HG03025 (cell line): ENCODE results near the gene NAALADL2.

Experiments
- ATAC-seq: cut with Tn5 transposase; IDR thresholded peaks from one replicate; pipeline ENCODE4 v1.9.1; 2021; ENCODE audit warnings: mild to moderate bottlenecking, moderate library complexity; ENCODE audit not compliant: unreplicated experiment, low FRiP score

NAALADL2 gene

DNA sequence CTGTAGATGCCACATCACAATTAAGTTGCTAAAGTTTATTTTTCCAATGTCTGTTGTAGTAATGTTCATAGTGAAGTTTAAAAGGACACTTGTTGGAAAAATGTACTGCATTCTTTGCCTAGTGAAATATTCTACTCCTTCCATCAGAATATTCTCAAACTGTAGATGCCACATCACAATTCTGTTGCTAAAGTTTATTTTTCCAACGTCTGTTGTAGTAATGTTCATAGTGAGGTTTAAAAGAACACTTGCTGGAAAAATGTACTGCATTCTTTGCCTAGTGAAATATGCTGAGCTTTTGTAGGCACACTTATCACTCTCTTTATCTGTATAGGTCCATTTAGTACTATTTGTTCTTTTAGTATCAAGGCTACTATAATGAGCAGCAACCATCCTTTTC is 836.1 kb downstream of the NAALADL2 start:
- ATAC-seq, result no peak

DNA sequence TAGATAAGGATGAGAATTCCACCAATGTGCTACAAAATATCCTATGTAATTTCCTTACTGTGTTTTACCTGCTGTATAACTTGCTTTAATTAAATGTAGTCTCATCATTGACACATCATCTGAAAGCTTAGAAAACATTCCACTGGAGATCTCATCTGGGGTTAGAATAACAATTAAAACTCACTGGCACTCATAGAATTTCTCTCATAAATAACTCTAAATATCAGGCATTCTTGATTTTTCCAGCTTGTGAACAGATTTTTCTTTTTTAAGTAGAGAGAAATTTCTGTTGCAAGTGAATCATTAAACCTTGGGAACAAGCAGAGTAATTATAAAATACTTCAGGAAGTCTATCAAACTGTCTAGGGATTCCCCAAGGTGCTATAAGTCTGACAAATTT is 843.8 kb downstream of the NAALADL2 start:
- no peak for ATAC-seq

DNA sequence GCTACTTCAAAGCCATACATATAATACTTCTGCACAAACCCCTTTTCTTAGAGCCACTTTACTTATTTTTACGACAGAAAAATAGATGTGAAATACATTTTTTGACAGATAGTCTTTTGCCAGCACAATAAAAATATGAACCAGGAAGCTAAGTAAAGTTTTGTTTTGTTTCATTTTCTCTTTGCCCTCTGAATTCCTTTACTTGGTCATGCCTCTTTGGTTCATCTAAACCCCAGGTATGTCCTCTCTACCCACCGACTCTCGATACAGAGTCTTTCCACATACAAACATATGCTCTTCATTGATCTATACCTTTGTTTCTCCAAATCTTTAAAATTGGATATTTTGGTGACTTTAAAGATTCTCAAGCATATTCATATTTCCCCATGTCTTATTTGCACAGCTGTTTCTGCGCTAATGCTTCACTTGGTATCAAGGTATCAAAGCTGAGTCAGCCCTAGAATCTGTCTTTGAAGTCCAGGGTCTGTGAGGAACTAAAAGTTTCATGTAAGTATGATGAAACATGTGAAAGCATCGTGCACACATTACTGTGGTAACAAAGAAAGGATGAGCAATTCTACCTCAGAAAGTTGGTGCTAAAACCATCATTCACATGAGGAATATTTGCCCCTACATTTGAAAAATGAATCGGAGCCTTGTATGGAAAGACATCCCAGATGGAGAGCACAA is 845.4 kb downstream of the NAALADL2 start:
- no peak for ATAC-seq

DNA sequence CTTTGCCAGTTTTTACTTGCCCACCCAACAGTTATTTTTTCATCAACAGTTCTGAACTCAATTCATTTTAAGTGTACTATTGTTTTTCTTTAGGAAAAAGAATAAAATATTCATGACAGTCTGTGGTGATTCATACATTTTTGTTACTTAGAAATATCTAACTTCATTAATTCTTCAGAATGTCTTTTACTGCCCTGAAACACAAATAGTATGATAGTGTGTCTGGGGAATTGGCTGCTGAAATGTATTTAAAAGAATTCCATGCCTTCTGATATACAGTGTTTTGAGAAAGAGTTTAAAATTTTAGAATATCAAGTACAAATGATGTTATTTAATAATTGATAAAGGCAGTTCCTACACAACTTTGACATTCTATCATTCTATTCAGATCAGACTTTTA is 854.1 kb downstream of the NAALADL2 start:
- no peak for ATAC-seq

DNA sequence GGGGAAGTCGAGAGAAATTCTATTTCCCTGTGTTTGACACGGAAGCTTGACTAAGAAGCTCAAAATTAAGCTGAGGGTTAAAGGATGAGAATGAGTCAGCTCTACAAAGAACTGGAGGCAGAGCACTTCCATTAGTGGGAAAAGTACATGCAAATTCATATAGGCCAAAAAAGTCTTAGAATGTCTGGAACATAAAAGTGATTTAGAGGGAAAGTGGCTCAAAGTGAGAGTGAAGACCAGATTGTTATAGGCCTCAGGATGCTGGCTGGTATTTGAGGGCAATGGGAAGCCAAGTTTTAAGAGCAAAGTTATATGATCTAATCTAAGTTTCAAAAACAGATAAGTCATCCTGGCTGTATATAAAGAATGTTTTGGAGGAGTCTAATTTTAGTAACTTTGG is 857.3 kb downstream of the NAALADL2 start:
- ATAC-seq, result no peak

DNA sequence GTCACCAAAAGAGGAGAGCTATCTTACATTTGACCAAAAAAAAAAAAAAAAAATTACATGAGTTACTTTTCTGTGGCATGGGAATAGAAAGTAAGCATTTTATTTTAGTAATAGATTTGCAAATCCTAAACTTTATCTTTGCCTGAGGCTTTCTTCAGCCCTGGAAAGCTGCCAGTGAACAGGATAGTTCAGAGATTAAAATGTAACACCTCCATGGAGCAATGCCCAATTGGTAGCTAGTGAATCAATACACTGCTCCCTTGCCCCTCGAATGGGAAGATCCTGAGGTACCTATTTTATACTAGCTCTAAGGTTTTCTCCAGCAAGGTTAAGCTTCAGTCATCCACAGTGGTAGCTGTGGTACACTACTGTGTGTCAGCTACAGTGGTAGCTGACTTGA is 867.1 kb downstream of the NAALADL2 start:
- no peak for ATAC-seq

DNA sequence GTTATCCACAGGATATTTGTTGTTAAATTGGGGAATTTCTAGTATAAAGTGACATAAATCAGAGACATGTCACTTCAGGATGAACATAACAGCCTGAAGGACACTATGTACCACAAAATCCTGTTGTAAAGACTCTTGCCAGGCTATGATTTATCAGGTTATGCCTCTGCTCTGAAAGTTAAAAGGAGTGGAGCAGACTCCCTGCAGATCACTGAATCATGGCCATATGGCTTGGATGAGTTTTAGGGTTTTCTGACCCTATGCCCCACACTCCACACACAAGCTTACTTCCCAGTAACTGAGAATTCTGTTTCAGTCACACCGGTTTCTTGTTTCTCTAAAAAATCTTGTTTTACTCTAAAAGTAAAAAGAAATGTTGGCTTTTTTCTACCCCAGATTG is 869.4 kb downstream of the NAALADL2 start:
- no peak for ATAC-seq

DNA sequence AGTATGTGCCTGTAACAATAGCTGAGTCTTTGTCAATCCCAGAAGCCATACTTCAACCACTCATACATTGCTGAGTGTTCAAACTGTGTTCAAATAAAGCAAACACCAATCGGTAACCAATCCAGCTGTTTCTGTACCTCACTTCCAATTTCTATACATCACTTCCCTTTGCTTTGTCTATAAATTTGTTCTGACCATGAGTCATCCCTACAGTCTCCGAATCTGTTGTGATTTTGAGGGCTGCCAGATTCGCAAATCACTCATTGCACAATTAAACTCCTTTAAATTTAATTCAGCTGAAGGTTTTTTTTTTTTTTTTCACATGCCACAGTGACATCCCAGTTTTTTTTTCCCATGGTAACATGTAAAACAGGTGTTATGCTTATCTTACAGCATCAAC is 870.3 kb downstream of the NAALADL2 start:
- ATAC-seq, result no peak

DNA sequence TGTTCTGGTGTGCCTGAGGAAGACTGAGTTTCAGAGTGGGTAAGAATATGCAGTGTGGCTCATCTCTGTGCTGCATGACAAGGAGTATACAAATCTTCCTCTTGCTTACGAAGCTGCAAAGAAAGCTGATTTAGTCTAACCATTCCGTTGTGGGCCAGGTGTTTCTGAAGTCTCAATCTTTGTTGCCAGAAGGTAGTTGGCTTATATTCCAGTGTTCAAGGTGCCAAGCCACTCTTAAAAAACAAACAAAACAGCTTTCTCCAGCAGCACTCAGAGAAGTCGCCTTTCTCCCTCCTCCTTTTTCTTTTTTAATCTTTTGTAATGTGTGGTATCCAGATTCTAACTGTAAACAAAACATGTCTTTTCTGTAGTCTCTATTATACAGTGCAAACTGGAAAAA is 872.4 kb downstream of the NAALADL2 start:
- no peak for ATAC-seq

DNA sequence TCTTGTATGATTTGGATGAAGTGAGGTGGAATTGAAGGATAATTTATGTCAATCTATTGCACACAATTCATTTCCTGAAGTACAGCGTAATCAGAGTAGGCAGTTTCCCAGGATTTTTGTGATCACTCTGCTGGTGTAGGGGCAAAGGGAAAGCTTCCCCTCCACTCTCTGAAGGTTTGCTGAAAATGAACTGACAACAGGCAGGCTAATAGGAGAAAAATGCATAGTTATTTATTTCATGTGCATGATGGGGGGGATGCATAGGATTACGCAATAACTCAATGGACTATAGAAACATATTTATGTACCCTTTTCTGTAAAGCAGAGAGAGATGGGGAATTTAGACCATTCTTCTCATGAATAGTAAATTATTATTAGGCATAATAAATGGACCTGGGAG is 872.9 kb downstream of the NAALADL2 start:
- no peak for ATAC-seq

DNA sequence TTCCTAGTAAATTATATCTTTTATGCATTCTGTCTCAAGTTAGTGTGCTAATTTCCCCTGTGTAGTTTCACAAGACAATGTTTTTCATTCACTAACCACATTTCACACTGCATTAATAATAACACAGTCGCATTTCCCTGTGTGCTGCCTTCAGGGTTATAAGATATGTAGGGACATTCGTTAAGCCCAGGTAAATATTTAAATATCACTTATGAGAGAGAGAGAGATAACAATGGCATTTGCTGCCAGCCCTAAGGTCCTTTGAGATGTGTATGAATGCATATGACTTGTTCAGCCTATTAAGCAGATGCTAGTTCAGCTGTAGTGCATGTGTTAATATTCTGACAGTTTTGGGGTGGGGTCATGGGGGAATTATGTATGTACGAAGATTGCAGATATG is 876.7 kb downstream of the NAALADL2 start:
- no peak for ATAC-seq

DNA sequence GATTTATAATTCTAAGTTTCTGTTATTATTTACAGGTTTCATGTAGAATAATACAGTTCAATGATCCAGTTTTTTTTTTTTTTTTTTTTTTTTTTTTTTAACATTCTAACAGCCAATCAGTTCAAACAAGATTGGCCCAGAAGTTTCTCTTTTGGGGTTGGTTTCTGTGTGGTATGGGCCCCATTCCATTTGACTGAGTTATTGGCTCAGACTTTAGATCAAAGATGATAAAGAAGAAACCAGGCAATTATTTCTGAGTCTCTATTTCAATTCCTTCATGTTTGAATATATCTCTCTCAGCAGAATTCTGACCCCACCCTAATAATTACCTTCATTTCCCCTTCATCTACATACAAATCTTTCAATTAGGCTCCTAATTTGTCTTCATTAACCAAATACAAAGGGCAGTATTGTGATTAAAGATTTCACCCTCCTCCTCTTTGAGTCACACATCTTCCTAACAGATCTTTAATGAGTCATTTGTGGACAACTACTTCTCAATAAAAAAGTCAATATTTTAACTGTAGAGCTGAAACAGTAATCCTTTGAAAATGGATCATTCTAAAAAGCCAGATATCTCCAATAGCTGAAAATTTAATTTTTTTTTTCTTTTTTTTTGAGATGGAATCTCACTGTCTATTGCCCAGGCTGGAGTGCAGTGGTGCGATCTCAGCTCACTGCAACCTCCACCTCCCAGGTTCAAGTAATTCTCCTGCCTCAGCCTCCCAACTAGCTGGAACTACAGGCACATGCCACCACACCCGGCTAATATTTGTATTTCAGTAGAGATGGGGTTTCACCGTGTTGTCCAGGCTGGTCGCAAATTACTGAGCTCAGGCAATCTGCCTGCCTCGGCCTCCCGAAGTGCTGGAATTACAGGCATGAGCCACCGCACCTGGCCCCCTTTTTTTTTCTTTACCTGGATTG is 878.8 kb downstream of the NAALADL2 start:
- no peak for ATAC-seq

DNA sequence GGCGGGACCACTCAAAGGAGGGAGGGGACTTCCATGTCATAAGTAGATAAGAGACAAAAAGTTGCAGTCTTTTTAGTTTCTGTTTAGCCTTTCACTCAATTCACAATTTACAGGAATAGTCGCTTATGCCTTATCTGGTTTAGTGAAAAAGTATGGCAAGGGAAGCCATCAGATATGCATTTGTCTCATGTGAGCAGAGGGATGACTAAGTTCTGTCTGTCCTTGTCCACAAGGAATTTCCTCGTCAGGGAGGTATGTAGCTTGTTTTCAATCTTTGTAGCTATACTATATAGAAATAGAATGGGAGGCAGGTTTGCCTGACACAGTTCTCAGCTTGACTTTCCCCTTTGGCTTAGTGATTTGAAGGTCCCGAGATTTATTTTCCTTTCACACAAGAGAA is 882.8 kb downstream of the NAALADL2 start:
- no peak for ATAC-seq

DNA sequence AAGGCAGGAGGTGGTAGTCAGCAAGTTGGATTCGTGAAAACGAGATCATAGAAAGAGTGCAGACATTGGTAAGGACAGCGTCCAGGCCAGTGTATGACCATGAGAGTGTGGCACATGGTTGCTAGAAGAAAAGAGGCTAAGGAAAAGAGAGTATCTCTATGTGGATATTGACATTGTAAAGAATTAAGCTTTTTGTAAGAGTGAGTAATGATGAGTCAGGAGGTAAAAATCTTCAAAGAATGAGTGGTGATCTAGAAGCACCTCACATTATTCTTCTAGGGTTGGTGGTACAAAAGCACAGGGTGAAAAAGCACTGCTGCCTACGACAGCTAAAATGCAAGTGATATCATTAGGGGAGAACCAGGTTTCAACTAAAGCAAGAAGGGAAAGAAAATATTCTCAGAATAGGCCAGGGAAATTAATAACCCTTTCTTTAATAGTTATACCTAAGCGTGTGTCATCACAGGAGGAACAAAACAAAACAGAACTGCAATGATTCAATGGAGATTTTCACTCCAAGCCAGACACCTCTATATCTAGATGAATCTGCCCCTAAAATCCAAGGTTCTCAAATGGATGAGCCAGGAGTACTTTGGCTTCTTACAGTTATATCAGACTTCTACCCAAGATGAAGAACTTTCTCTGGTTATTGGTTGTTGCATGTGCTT is 884.7 kb downstream of the NAALADL2 start:
- no peak for ATAC-seq

DNA sequence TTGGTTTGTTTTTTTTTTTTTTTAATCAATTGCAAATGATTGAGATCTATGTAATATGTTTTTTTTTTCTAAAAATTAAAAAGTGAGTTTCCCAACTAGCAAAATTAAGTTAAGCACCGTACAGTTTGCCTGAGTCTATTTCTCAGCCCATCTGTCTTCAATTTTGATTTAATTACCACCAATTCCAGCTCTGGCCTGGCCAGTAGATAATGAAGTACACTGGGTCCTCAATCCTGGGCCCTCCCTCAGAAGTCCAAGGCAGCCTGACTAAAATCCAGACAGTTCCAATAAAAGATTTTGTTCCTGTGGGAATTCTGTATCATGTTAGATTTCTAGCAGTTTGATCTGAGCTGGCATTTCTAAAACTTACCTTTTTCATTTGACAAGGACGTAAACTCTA is 887.2 kb downstream of the NAALADL2 start:
- ATAC-seq, result no peak

DNA sequence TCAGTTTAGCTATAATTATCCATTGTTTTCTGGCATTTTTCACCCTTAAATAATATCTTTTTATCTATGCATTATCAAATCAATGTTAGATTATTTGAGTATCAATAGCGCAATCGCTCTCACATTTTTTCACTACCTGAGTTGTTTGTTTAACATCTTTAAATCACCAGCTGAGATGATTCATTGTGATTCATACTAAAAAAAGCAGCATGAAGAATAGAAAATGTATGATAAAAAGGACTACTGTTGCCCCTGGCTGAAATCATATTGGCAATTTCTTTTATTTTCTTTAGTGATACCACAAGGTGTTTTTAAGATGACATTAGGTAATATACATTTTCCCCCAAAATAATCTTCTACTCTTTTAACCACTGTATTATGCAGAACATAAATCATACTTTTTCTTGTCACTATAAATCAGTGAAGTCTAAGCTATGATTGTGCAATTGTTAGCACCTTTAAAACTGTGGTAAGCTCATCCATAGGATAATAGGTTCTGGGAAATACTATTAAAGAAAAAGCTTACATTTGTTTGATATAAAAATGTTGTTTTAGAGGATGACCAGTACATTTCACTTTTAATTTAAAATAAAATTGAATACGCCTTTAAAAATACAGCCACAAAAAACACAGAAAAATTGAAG is 889.1 kb downstream of the NAALADL2 start:
- ATAC-seq, result no peak

DNA sequence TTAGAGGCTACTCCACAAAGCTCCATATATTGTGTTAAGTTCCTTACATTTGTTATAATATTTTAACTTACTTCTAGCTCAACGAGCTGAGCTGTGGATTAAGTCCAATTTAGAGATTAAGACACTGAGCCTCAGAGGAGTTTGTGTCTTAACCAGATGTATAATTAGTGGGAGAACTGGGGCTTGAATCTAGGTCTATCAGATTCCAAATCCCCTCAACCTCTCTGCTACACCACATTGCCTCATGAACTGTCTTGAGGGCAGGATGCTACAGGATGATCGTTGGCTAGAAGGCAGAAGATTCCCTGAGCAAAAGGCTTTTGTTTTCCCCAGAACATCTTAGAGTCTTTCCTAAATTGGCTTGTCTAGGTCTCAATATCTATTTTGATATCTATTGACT is 890.8 kb downstream of the NAALADL2 start:
- no peak for ATAC-seq

DNA sequence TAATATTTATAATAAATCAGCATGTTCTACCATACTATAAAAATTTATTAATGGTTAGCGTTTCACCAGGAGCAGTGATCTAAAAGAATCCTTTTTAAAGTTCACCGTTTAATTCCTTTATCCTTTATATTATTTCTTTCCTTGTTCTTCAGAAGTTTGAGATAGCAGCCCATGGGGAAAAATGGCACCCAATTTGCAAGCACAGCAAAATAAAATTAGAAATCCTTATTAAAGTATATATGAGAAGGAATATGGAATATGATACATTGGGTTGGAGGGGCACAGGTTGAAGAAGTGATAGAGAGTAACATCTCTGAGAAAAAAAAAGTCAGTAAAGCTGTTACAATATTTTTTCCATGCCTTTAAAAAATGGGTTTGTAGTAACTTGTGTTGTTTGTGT is 892.0 kb downstream of the NAALADL2 start:
- ATAC-seq, result no peak

DNA sequence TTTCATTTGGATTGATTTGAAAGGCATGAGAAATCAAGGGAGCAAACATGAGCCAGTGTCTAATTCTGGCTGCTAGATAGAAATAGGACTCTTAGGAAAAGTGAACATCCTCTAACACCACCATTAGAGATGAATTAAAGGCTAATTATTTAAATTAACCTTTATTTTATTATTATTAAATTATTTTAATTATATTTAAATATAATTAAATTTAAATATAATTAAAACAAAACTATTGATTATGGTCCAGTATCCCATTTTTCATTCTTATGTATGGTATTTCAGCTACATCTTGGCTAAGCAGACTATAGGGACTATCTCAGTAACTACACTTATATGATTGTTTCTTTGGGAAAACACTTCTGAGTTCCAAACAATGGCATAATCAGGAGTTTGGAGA is 904.8 kb downstream of the NAALADL2 start:
- ATAC-seq, result no peak

DNA sequence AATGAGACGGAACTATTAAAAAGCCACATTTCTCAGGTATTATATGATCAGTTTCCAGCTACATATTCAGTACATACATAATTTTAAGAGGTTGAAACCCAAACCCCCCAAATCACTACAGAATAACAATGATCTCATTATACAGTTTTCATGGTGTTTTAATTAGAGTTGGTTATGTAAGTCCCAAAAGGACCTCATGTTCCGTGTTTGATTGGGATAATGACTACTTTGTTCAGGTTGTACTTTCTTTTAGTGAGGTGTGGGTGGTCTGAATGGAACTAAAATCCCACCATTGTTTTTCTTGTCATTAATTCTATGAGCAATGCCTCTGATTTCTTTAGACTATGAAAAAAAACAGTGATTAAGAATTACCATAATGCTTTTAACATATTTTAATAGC is 905.6 kb downstream of the NAALADL2 start:
- ATAC-seq, result no peak

DNA sequence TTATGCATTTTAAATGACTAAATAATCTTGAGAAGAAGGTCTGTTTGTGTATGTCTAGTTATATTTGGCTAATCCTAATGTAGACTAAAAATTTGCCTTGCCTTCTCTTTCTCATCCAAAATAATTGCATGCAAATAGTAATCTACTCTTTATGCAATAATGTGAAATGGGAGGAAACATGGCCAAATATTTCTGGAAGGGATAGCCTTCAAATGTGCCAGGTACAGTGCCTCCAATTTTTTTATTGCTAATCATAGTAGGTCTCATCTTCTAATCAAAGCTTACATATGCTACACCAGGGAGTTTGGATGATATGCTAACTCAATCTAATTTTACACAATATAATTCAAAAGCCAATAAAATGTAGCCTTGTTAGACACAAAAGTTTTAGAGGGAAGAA is 911.3 kb downstream of the NAALADL2 start:
- no peak for ATAC-seq
